HG02588 (cell line): Measurements from ENCODE around the gene ZBTB40.

Experiments used
- ATAC-seq: cut with Tn5 transposase; IDR thresholded peaks from one replicate; pipeline ENCODE4 v1.9.1; 2021; ENCODE audit warnings: mild to moderate bottlenecking, moderate library complexity; ENCODE audit not compliant: unreplicated experiment

The ZBTB40 gene

GRCh38 chr1:22527555-22528296 is 76.1 kb downstream of the ZBTB40 start:
- no peak for ATAC-seq

DNA sequence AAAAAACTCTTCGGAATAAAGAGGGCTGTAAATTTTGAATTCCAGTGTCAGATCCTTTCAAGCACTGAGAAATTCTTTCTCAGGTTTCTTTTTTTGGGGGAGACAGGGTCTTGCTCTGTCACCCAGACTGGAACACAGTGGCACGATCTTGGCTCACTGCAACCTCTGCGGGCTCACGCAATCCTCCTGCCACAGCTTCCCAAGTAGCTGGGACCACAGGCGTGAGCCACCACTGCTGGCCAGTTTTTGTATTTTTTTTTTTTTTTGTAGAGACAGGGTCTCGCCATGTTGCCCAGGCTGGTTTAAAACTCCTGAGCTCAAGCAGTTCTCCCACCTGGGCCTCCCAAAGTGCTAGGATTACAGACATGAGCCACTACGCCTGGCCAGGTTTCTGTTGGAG is 76.8 kb downstream of the ZBTB40 start:
- ATAC-seq = no peak

GRCh38 chr1:22529901-22530621 is 78.4 kb downstream of the ZBTB40 start:
- no peak for ATAC-seq

DNA sequence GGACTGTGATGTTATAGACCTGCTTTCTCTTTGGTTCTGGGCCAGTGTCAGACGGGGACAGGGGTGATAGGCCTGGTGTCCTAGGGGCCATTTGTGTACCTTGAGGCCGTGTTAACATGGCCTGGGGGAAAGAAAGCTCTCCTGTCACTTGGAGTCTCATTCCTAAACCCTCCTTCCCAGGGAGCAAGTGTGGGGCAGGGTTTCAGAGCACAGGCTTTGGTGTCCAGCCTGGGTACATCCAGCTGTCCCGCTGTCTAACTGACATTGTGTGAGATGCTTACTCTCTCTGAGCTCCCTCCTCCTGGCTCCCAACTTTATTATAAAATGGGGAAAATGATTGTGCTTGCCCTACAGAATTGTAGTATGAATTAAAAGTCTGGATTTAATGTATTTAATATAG is 79.1 kb downstream of the ZBTB40 start:
- ATAC-seq = no peak

DNA sequence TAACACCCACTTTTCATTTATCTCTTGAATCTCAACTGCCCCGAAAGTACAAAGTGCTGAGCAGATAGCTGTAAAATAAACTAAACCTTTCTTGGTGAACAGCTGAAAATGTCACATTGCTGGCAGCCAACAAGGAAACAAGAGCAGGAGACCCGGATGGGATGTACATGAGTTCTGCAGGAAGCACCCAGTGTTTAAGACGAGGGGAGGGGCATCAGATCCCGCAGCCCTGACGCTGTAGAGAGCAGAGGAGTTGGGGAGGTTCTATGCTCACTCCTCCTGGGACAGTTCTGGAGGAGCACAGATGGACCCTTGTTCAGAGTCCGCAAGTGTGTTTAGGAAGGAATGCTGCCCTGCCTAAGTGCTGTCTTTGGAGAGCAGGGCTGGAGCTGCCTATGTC is 79.6 kb downstream of the ZBTB40 start:
- ATAC-seq = no peak

GRCh38 chr1:22533244-22533895 is 81.7 kb downstream of the ZBTB40 start:
- ATAC-seq = no peak

DNA sequence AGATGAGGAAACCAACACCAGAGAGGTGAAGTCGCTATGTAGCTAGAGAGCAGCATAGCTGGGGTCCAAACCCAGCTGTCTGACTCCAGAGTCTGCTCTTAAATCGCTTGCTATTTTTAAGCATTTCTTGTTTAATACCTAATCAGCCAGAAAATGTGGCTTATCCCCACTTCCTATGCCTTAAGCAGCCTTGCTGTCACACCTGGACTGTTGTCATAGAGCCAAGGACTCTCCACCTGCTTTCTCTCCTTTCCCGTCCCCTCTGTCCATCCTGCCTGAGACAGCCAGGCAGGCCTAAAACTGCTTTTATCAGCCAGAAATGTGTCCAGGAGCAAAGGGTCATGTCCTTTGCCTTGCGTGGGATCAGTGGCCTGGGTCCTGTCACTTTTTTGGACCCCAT is 83.3 kb downstream of the ZBTB40 start:
- no peak for ATAC-seq

- ATAC-seq = no peak
These were observed 83.7 kb downstream of the ZBTB40 start for GRCh38 chr1:22535399-22535798.

DNA sequence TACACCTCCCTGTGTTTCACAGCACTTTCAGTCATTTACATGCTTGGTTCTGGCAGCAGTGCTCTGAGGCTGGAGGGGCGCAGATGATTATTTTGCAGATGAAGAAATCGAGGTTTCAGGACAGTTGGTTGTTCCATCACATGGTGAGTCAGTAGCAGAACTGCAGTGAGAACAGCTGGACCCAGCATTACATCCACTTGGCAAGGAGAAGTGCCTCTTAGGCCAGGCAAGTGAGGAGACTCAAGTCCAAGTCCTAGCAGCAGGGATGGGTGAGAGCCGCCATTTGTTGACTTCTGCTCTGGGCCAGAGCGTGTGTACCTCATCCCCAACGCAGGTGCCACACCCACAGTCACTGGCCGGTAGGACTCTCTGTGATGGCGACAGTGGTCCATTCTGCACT is 84.9 kb downstream of the ZBTB40 start:
- no peak for ATAC-seq

DNA sequence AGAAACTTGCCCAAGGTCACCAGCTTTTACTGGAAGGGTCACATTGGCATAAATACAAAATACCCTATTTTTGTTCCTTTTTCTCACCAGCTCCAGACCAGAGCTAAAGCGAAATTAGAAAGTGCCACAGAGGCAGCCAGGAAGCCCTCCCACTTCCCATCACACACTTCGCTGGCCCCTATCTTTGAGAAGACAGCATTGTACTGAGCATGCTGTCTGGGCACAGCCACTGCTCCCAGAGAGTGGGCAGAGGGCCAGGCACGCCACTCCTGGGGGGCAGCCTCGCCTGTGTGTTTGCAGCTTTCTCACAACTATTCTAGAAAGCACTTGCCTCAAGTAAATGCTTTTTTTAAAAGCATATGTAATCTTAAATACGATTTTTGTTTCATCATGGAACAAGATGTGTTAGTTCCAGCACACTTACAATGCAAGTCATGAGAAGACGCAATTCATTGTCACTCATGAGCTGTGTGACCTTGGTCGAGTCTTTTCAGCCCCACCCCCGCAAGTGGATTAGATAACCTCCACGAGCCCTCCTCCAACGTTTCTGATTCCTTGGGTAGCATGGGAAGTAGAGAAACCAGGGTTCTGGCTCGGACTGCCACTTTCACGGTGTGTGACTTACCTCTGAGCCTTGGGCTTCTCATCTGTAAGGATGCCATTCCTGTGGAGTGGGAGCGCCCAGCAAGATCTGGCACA is 85.9 kb downstream of the ZBTB40 start:
- ATAC-seq = no peak

DNA sequence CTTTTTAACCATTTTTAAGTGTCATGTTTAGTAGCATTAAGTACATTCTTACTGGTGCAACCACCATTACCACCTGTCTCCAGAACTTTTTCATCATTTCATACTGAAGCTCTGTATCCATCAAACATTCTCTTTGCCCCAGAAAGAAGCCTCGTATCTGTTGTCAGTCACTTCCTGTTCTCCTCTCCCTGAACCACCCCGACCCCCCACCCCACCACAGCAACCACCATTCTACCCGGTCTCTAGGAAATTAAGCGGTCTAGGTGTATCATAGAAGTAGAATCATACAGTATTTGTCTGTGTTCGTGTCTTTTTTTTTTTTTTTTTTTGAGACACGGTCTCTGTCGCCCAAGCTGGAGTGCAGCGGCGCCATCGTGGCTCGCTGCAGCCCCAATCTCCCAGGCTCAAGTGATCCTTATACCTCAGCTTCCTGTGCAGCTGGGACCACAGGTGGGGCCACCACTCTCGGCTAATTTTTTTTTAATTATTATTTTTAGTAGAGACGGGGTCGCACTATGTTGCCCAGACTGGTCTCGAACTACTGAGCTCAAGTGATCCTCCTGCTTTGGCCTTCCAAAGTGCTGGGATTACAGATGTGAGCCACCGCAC is 88.0 kb downstream of the ZBTB40 start:
- ATAC-seq = no peak

DNA sequence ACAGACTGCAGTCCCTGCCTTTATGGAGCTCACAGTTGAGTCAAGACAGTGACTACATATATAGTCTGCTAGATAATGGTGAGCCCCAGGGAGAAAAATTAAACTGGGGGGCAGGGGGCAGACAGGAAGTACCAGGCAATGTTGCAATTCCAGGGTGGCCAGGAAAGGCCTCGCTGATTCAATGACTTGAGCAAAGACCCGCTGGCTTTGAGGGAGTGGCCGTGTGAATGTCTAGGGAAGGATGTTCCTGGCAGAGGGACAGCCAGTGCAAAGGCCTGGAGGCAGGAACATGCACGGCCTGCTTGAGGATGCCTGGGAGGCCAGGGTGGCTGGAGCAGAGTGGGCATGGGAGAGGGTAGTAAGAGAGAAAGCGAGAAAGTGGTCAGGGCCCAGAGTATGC is 88.7 kb downstream of the ZBTB40 start:
- no peak for ATAC-seq

- no peak for ATAC-seq
These were observed 91.2 kb downstream of the ZBTB40 start for GRCh38 chr1:22542886-22543285.

GRCh38 chr1:22543679-22544078 is 92.0 kb downstream of the ZBTB40 start:
- no peak for ATAC-seq

GRCh38 chr1:22544606-22545005 is 93.0 kb downstream of the ZBTB40 start:
- ATAC-seq = no peak

DNA sequence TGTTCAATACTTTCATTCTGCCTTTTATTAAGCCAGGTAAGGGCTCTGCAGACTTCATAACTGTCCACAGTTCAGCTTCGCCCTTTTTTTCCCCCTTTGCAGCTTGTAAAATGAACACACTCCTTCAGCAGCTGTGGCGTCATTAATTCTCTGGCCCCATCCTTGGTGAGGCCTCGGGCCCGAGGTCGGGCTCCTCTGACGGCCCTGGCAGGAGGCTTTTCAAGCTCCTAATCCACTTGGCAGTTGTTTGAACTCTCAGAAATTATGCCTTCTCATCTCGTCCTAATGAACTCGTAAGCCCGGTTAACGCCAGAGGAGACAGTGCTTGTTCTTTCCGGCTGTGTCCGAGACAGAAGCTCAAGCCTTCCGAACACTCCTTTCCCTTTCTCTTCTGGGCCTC is 93.5 kb downstream of the ZBTB40 start:
- ATAC-seq = no peak

DNA sequence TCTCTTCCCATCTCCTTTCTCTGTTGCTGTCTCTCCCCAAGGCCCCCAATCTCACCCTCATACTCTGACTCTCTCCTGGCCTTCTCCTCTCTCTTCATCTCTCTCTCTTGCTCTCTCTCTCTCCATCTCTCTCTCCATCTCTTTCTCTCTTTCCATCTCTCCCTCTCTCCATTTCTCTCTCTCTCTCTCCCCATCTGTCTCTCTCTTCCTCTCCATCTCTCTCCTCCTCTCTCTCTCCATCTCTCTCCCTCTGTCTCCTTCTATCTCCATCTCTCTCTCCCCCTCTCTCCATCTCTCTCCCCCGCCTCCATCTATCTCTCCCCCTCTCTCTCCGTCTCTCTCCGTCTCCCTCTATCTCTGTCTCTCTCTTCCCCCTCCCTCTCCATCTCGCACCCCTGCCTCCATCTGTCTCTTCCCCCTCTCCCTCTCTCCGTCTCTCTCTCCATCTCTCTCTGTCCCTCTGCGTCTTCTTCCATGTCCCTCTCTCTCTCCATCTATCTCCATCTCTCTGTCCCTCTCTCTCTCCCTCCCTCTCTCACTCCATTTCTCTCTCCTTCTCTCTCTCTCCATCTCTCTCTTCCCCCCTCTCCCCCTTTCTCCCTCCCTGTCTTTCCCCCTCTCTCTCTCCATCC is 95.7 kb downstream of the ZBTB40 start:
- no peak for ATAC-seq

DNA sequence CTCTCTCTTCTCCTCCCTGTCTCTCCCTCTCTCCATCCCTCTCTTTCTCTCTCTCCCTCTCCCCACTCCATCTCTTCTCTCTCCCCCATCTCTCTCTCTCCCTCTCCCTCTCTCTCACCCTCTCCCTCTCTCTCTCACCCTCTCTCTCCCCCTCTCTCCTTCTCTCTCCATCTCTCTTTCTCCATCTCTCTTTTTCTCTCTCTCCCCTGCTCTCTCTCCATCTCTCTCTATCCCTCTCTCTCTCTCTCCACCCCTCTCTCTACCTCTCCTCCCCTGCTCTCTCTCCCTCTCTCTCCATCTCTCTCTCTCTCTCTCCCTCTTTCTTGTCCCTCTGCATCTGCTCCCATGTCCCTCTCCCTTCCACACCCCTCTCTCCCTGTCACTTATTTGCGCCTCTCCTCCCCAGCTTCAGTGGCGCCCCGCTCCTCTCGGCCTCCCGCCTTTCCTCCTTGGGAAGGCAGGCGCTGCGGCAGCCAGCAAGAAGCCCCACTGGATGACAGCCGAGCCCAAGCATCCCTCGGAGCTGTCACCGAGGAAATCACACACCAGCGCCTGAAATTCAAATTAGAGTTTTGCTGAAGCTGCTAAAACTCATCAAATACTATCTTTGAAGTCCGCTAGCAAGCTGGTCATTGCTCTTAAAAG is 96.3 kb downstream of the ZBTB40 start:
- no peak for ATAC-seq

DNA sequence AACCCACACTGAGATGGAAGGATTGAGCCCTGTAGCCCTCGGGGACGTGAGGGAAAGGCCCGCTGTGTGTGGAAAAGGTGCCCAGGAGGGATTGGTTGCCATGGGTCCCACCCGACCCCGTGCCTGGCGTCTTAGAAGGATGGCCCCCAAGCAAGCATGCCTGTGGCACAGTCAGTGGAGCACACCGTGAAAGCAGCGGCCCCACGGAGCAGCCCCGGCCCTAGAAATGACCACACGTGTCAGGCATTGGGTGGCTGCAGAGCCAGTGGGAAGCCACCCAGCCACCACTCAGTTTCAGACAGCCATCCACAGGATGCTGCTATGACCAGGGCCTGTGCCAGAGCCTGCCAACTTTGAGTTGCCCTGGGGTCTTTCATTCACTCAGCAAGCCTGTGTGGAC is 98.4 kb downstream of the ZBTB40 start:
- no peak for ATAC-seq

GRCh38 chr1:22551591-22551990 is 99.9 kb downstream of the ZBTB40 start:
- ATAC-seq = no peak
